KOPT-K1 (cell line): Measurements from ENCODE around the gene ACSL1.

Source experiments
- H3K27ac ChIP-seq: fragments of 200-600 bp; sonication (generic); 2 replicates; pipeline ENCODE4 v1.5.1; 2016; ENCODE audit warnings: antibody characterized with exemption, mild to moderate bottlenecking, low read depth, low read length; ENCODE audit not compliant: poor library complexity, severe bottlenecking
- H3K36me3 ChIP-seq: fragments of 200-600 bp; sonication (generic); 2 replicates; pipeline ENCODE4 v1.5.1; 2017; ENCODE audit warnings: antibody characterized with exemption, mild to moderate bottlenecking, low read length, moderate library complexity; ENCODE audit not compliant: insufficient read depth
- H3K9me3 ChIP-seq: fragments of 200-600 bp; sonication (generic); 2 replicates; pipeline ENCODE4 v1.5.1; 2017; ENCODE audit warnings: antibody characterized with exemption, low read length, mild to moderate bottlenecking; ENCODE audit not compliant: insufficient read depth, poor library complexity, severe bottlenecking

Gene ACSL1

GRCh38 chr4:184769141-184769765 lies 56.5 kb downstream of the ACSL1 start:
- no peaks in the 10 kb centered on the region for H3K9me3 ChIP-seq
- H3K36me3 ChIP-seq = no peaks in the 10 kb centered on the region
- H3K27ac ChIP-seq = no peak overlapping the region

GRCh38 chr4:184768296-184768695 lies 57.5 kb downstream of the ACSL1 start:
- no peaks in the 10 kb centered on the region for H3K36me3 ChIP-seq
- H3K9me3 ChIP-seq = no peaks in the 10 kb centered on the region
- no peak overlapping the region for H3K27ac ChIP-seq

GRCh38 chr4:184766446-184766845 lies 59.3 kb downstream of the ACSL1 start:
- Histone ChIP-seq H3K27ac (no peak overlapping the region), H3K9me3 (no peaks in the 10 kb centered on the region), H3K36me3 (no peaks in the 10 kb centered on the region)

DNA sequence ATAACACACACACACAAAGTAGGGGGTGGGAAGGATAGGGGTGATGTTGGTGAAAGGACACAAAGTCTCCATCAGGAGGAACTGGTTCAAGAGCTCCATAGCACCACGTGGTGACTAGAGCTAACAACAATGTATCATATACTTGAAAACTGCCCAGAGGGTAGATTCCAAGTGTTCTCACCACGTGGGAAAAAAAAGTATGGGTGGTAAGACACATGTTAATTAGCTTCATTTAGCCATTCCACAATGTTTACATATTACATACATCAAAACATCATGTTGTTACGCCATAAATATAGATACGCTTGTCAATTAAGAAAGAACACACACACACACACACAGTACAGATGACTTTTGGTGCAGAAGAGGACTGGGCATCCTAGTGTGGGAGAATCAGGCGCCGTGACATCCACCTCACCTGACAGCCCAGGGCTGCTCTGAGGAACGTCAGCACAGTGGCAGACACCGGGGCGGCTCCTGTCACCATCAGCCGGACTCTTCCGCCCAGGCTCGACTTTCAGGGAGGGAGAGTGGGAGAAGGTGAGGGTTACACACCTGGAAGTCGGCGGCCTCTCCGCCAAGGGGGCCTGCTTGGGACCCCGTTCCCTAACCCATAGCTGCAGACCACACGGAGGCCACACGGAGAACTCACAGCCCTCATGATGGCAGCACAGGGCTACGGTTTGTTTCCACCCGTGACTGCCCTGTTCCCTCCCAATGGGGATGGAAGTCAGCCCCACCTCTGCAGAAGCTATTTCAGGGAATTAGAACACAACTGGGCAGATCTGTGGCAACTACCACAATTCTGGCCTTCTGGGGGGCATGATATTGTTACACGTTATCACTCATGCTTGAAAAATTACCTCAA lies 60.1 kb downstream of the ACSL1 start:
- Histone ChIP-seq H3K27ac (no peak overlapping the region), H3K36me3 (0 out of 2 replicates have a peak, but pooled peaks cover 3% of the 10 kb centered on the region), H3K9me3 (no peaks in the 10 kb centered on the region)

DNA sequence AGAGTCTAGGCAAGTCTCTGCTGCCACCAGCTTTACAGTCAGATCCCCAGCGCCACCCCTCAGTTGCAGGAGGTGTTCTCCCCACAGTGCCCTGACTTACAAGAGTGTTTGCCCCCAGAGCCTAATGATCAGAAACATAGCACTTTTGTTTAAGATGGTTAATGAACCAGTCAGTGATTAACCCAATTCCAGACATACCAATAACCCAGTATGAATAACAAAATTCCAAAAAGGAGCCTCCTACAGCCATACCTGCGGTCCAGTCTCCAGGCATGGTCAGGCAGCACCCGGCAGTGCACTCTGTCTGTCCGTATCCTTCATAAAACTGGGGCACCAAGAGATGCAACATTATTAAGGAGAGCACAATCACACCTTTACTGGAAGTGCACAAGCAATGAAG lies 61.2 kb downstream of the ACSL1 start:
- 0 out of 2 replicates have a peak, but pooled peaks cover 9% of the 10 kb centered on the region for H3K36me3 ChIP-seq
- H3K9me3 ChIP-seq = no peaks in the 10 kb centered on the region
- no peak overlapping the region for H3K27ac ChIP-seq

- H3K9me3 ChIP-seq = no peaks in the 10 kb centered on the region
- H3K36me3 ChIP-seq = 0 out of 2 replicates have a peak, but pooled peaks cover 9% of the 10 kb centered on the region
- peak overlapping the region; percentile 84 for H3K27ac ChIP-seq
These were observed 62.5 kb downstream of the ACSL1 start for GRCh38 chr4:184763150-184763780.

DNA sequence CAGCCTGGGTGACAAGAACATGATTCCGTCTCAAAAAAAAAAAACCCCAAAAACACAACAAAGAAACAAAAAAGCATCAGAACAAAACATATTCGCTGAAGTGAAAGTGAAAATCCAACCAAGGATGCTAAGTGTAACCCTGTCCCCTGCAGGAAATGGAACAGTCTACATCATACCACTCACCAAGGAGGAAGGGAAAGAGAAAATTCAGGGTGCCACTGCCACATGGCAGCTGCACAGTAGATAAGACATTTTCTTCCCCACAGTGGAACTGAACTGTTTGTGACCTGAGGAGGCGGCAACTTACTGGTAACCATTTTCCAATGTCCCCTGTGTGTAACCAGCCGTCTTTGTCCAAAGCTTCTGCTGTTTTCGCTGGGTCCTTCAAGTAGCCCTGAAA lies 63.7 kb downstream of the ACSL1 start:
- H3K36me3 ChIP-seq = 0 out of 2 replicates have a peak, but pooled peaks cover 9% of the 10 kb centered on the region
- no peaks in the 10 kb centered on the region for H3K9me3 ChIP-seq
- peak overlapping the region; percentile 84 for H3K27ac ChIP-seq

DNA sequence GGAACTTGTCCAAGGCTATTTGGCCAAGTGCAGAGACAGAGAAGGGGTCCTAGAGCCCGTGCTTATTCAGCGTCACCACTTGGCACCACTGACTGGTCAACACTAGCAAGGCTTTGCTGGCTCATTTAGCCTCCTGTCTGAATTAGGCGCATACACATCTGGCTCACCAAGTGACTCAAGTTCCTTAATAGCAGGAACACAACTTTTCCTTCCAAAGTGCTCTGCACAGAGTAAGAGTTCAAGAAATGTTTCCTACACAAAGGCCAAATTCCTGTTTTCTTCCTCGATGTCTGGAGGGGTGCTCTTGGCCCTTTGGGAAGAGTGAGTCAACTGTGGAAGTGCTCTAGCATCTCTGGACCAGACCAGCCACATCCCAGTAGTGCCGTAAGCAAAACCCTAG lies 65.1 kb downstream of the ACSL1 start:
- Histone ChIP-seq H3K27ac (no peak overlapping the region), H3K36me3 (0 out of 2 replicates have a peak, but pooled peaks cover 9% of the 10 kb centered on the region)

DNA sequence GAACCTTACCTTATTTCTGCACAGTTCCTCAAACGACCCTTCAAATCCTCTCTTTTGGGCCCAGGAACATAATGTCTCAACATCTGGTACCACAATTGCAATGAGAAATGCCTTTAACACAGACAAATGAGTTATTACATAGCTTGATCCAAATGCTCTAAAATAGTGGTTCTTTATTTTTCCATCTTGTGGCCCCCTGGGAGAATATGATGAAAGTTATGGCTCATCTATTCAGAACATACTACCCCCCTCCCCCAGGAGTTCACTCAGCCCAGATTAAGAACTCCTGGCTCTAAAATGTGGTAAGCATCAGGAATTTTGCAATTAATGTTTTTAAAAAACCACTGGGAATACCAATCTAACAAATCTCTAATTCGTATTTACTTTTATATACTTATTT lies 68.0 kb downstream of the ACSL1 start:
- Histone ChIP-seq H3K27ac (no peak overlapping the region), H3K9me3 (no peaks in the 10 kb centered on the region), H3K36me3 (0 out of 2 replicates have a peak, but pooled peaks cover 9% of the 10 kb centered on the region)

More for the DNA sequence above, 65.1 kb downstream of the ACSL1 start:
- H3K9me3 ChIP-seq = no peaks in the 10 kb centered on the region

- H3K36me3 ChIP-seq = 0 out of 2 replicates have a peak, but pooled peaks cover 9% of the 10 kb centered on the region
- H3K9me3 ChIP-seq = no peaks in the 10 kb centered on the region
- H3K27ac ChIP-seq = no peak overlapping the region
These were observed 69.4 kb downstream of the ACSL1 start for GRCh38 chr4:184756399-184756798.

DNA sequence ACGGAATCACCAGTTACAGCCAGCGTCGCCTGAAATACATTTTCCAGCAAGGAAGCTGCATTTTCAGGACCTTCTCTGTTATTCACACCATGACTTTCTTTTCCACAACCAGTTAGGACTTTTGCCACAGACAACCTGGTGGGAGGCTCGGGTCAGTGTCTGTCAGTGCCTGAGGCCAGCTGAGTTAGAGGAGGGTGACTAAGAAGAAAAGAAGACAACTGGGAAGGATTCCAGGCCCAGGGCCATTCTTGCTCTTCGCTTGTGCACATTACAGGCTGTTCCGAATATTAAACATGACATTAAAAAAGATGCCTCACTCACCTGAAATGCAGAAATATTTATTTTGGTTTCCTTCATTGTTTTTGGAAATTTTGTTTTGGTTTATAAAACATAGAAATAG lies 70.5 kb downstream of the ACSL1 start:
- Histone ChIP-seq H3K36me3 (0 out of 2 replicates have a peak, but pooled peaks cover 2% of the 10 kb centered on the region), H3K27ac (no peak overlapping the region), H3K9me3 (no peaks in the 10 kb centered on the region)

GRCh38 chr4:184752496-184753275 lies 73.1 kb downstream of the ACSL1 start:
- no peak overlapping the region for H3K27ac ChIP-seq
- no peaks in the 10 kb centered on the region for H3K9me3 ChIP-seq
- H3K36me3 ChIP-seq = no peaks in the 10 kb centered on the region

DNA sequence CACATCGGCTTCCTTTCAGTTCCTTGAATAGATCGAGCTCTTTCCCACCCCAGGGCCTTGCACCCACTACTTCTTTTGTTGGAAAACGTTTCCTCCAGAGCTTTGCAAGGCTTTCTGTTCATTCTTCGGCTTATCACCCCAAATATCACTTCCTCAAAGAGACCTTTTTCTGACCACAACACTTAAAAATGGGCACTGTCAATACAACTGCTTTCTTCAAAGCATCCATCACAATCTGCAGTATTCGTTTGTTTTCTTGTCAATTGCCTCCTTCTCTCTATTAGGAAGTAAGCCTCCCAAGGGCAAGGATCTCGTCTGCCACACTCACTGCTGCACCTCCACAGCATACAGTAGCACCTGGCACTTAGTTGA lies 74.2 kb downstream of the ACSL1 start:
- no peaks in the 10 kb centered on the region for H3K9me3 ChIP-seq
- H3K36me3 ChIP-seq = no peaks in the 10 kb centered on the region
- no peak overlapping the region for H3K27ac ChIP-seq

DNA sequence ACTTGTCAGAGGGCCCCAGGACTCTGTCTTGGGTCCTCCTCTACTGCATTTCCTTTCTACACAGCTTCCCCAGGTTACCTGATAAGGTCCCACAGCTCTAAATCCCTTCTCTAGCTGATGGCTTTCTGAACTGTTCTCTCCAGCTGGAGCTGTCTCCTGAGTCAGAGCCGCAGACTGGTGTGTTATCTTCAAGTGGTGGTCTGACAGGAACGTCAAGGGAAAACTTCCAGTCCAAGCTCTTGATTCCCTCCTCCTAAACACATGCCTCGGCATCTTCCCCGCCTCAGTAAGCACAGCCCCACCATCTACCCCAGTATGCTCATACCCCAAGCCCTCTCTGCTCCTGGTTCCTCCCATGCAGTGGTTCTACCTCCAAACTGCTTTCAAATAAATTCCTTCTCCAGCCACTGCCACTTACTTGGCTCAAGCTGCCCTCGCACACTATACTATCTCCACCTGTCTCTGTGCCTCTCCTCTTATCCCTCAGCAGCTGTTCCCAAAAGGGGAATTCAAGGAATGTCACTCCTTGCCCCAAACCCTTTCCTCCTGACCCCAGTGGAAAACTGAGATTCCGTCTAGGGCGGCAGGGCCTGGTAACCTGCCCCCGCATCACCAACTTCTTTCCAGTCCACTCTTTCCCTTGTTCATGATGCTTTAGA lies 74.7 kb downstream of the ACSL1 start:
- H3K36me3 ChIP-seq = no peaks in the 10 kb centered on the region
- no peaks in the 10 kb centered on the region for H3K9me3 ChIP-seq
- no peak overlapping the region for H3K27ac ChIP-seq
